GM23338 (cell line): ENCODE data around the gene FHDC1.

Experiments used
- CREB1 ChIP-seq: fragments of 250-450 bp; sonication (Bioruptor Pico); IDR thresholded peaks from 2 replicates; pipeline ENCODE4 v1.5.0; 2020; ENCODE audit warnings: low read depth, mild to moderate bottlenecking, moderate library complexity
- ETS1 ChIP-seq: IDR thresholded peaks from 2 replicates; pipeline ENCODE4 v1.6.1; 2016; ENCODE audit warnings: antibody characterized with exemption
- EZH2 ChIP-seq: fragments of 200-600 bp; sonication (generic); IDR thresholded peaks from one replicate; pipeline ENCODE4 v1.8.0; 2017; ENCODE audit warnings: antibody characterized with exemption, mild to moderate bottlenecking, low read depth; ENCODE audit not compliant: unreplicated experiment
- EZH2phosphoT487 ChIP-seq: fragments of 200-600 bp; sonication (generic); IDR thresholded peaks from one replicate; pipeline ENCODE4 v1.8.1; 2018; ENCODE audit warnings: antibody characterized with exemption; ENCODE audit not compliant: unreplicated experiment
- NANOG ChIP-seq: IDR thresholded peaks from 2 replicates; pipeline ENCODE4 v1.6.1; 2016; ENCODE audit warnings: antibody characterized with exemption, borderline replicate concordance
- POLR2AphosphoS5 ChIP-seq: IDR thresholded peaks from 2 replicates; pipeline ENCODE4 v1.6.1; 2016; ENCODE audit warnings: antibody characterized with exemption, low read depth
- TF ChIP-seq, protein P1 (sequence below), 2 experiments: fragments of 200-600 bp in 1 of 2; sonication (generic) in 1 of 2; conservative IDR thresholded peaks; 2 replicates each; pipeline versions ENCODE4 v1.5.1 to v1.6.1; 2016 to 2017; ENCODE audit warnings: antibody characterized with exemption in 2 of 2, low read depth in 2 of 2, mild to moderate bottlenecking in 2 of 2, moderate library complexity in 1 of 2
- TF ChIP-seq, protein P2 (sequence below): IDR thresholded peaks from one replicate; pipeline ENCODE4 v1.6.1; 2018; ENCODE audit warnings: antibody characterized with exemption; ENCODE audit not compliant: unreplicated experiment
- TF ChIP-seq, protein P3 (sequence below): fragments of 250-450 bp; sonication (Bioruptor Pico); IDR thresholded peaks from 2 replicates; pipeline ENCODE4 v1.5.0; 2020; ENCODE audit warnings: mild to moderate bottlenecking, moderate library complexity

DNA sequence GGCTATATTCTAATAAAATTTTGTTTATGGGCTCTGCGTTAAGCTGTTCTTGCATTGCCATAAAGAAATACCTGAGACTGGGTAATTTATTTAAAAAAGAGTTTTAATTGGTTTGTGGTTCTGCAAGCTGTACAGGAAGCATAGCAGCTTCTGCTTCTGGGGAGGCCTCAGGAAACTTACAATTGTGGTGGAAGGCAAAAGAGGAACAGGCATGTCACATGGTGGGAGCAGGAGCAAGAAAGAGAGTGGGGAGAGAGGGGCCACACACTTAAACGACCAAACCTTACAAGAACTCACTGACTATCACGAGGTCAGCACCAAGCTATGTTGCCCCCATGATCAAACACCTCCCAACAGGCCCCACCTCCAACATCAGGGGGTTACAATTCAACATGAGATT lies 74.0 kb downstream of the FHDC1 start:
- TF ChIP-seq, protein P1, sequence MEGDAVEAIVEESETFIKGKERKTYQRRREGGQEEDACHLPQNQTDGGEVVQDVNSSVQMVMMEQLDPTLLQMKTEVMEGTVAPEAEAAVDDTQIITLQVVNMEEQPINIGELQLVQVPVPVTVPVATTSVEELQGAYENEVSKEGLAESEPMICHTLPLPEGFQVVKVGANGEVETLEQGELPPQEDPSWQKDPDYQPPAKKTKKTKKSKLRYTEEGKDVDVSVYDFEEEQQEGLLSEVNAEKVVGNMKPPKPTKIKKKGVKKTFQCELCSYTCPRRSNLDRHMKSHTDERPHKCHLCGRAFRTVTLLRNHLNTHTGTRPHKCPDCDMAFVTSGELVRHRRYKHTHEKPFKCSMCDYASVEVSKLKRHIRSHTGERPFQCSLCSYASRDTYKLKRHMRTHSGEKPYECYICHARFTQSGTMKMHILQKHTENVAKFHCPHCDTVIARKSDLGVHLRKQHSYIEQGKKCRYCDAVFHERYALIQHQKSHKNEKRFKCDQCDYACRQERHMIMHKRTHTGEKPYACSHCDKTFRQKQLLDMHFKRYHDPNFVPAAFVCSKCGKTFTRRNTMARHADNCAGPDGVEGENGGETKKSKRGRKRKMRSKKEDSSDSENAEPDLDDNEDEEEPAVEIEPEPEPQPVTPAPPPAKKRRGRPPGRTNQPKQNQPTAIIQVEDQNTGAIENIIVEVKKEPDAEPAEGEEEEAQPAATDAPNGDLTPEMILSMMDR (conservative IDR thresholded peaks at IDR 0.05; ENCODE audit: low read depth in 2 of 2), result no peak
- TF ChIP-seq EZH2phosphoT487 (no peak), ETS1 (no peak), POLR2AphosphoS5 (no peak), EZH2 (no peak), NANOG (no peak), CREB1 (CRISPR knock-in tag) (no peak)
- TF ChIP-seq, protein P2, sequence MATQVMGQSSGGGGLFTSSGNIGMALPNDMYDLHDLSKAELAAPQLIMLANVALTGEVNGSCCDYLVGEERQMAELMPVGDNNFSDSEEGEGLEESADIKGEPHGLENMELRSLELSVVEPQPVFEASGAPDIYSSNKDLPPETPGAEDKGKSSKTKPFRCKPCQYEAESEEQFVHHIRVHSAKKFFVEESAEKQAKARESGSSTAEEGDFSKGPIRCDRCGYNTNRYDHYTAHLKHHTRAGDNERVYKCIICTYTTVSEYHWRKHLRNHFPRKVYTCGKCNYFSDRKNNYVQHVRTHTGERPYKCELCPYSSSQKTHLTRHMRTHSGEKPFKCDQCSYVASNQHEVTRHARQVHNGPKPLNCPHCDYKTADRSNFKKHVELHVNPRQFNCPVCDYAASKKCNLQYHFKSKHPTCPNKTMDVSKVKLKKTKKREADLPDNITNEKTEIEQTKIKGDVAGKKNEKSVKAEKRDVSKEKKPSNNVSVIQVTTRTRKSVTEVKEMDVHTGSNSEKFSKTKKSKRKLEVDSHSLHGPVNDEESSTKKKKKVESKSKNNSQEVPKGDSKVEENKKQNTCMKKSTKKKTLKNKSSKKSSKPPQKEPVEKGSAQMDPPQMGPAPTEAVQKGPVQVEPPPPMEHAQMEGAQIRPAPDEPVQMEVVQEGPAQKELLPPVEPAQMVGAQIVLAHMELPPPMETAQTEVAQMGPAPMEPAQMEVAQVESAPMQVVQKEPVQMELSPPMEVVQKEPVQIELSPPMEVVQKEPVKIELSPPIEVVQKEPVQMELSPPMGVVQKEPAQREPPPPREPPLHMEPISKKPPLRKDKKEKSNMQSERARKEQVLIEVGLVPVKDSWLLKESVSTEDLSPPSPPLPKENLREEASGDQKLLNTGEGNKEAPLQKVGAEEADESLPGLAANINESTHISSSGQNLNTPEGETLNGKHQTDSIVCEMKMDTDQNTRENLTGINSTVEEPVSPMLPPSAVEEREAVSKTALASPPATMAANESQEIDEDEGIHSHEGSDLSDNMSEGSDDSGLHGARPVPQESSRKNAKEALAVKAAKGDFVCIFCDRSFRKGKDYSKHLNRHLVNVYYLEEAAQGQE, result no peak
- TF ChIP-seq, protein P3, sequence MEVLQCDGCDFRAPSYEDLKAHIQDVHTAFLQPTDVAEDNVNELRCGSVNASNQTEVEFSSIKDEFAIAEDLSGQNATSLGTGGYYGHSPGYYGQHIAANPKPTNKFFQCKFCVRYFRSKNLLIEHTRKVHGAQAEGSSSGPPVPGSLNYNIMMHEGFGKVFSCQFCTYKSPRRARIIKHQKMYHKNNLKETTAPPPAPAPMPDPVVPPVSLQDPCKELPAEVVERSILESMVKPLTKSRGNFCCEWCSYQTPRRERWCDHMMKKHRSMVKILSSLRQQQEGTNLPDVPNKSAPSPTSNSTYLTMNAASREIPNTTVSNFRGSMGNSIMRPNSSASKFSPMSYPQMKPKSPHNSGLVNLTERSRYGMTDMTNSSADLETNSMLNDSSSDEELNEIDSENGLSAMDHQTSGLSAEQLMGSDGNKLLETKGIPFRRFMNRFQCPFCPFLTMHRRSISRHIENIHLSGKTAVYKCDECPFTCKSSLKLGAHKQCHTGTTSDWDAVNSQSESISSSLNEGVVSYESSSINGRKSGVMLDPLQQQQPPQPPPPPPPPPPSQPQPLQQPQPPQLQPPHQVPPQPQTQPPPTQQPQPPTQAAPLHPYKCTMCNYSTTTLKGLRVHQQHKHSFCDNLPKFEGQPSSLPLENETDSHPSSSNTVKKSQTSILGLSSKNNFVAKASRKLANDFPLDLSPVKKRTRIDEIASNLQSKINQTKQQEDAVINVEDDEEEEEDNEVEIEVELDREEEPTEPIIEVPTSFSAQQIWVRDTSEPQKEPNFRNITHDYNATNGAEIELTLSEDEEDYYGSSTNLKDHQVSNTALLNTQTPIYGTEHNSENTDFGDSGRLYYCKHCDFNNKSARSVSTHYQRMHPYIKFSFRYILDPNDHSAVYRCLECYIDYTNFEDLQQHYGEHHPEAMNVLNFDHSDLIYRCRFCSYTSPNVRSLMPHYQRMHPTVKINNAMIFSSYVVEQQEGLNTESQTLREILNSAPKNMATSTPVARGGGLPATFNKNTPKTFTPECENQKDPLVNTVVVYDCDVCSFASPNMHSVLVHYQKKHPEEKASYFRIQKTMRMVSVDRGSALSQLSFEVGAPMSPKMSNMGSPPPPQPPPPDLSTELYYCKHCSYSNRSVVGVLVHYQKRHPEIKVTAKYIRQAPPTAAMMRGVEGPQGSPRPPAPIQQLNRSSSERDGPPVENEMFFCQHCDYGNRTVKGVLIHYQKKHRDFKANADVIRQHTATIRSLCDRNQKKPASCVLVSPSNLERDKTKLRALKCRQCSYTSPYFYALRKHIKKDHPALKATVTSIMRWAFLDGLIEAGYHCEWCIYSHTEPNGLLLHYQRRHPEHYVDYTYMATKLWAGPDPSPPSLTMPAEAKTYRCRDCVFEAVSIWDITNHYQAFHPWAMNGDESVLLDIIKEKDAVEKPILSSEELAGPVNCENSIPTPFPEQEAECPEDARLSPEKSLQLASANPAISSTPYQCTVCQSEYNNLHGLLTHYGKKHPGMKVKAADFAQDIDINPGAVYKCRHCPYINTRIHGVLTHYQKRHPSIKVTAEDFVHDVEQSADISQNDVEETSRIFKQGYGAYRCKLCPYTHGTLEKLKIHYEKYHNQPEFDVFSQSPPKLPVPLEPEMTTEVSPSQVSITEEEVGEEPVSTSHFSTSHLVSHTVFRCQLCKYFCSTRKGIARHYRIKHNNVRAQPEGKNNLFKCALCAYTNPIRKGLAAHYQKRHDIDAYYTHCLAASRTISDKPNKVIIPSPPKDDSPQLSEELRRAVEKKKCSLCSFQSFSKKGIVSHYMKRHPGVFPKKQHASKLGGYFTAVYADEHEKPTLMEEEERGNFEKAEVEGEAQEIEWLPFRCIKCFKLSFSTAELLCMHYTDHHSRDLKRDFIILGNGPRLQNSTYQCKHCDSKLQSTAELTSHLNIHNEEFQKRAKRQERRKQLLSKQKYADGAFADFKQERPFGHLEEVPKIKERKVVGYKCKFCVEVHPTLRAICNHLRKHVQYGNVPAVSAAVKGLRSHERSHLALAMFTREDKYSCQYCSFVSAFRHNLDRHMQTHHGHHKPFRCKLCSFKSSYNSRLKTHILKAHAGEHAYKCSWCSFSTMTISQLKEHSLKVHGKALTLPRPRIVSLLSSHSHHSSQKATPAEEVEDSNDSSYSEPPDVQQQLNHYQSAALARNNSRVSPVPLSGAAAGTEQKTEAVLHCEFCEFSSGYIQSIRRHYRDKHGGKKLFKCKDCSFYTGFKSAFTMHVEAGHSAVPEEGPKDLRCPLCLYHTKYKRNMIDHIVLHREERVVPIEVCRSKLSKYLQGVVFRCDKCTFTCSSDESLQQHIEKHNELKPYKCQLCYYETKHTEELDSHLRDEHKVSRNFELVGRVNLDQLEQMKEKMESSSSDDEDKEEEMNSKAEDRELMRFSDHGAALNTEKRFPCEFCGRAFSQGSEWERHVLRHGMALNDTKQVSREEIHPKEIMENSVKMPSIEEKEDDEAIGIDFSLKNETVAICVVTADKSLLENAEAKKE, result no peak
